Kidney (tissue), 14 donors: ENCODE results near the gene TSPAN31. TPM values are rescaled to one million over a fixed set of nuclear protein-coding genes. Genes with fewer than 3 reads are reported as not detected.

Experiments
- DNase-seq, 5 donors: peaks; one replicate each; pipeline ENCODE4 v3.0.0-alpha.2; 2013 to 2020
- FAIRE-seq: peaks from 2 replicates; lab custom pipeline; 2012; peaks lifted over from hg19 to GRCh38; lab: Jason Lieb, UNC
- H3K27ac ChIP-seq, 2 donors: one replicate each; pipeline ENCODE4 v1.7.0; 2013; ENCODE audit warnings: low read depth in 2 of 2, low read length in 2 of 2, inconsistent platforms in 1 of 2
- H3K27me3 ChIP-seq: one replicate; pipeline ENCODE4 v1.7.1; 2013; ENCODE audit warnings: low read length, inconsistent platforms; ENCODE audit not compliant: control insufficient read depth, insufficient read depth
- H3K36me3 ChIP-seq, 3 donors: one replicate each; pipeline versions ENCODE4 v1.7.0 to v1.7.1; 2013; ENCODE audit warnings: low read length in 3 of 3, control low read depth in 1 of 3, inconsistent platforms in 1 of 3; ENCODE audit not compliant: insufficient read depth in 3 of 3, control insufficient read depth in 2 of 3
- H3K4me1 ChIP-seq, 3 donors: one replicate each; pipeline versions ENCODE4 v1.7.0 to v1.7.1; 2013; ENCODE audit warnings: low read length in 3 of 3, inconsistent platforms in 1 of 3, low read depth in 1 of 3; ENCODE audit not compliant: control insufficient read depth in 2 of 3, insufficient read depth in 2 of 3
- H3K4me3 ChIP-seq, 3 donors: one replicate each; pipeline versions ENCODE4 v1.7.0 to v1.8.1; 2013; ENCODE audit warnings: low read length in 3 of 3, control low read depth in 1 of 3, inconsistent platforms in 1 of 3
- H3K9ac ChIP-seq, 3 donors: one replicate each; pipeline versions ENCODE4 v1.7.0 to v1.7.1; 2013; ENCODE audit warnings: low read length in 3 of 3, control low read depth in 1 of 3, inconsistent platforms in 1 of 3
- H3K9me3 ChIP-seq, 3 donors: one replicate each; pipeline versions ENCODE4 v1.7.0 to v1.7.1; 2013; ENCODE audit warnings: low read length in 3 of 3, control low read depth in 1 of 3, inconsistent platforms in 1 of 3; ENCODE audit not compliant: control insufficient read depth in 2 of 3, insufficient read depth in 1 of 3
- CTCF ChIP-seq: IDR thresholded peaks from 3 replicates; pipeline ENCODE4 v1.5.1; 2012; ENCODE audit warnings: mild to moderate bottlenecking, moderate library complexity, borderline replicate concordance; ENCODE audit not compliant: insufficient read depth; ENCODE audit errors: extremely low read depth
- intact Hi-C: fragments of 100-400 bp; cut with DNase I; formaldehyde crosslinking; loops from one replicate; pipeline ENCODE4 v1.11.1; 2022
- polyA plus RNA-seq: library from polyadenylated mRNA; stranded (reverse); fragments of 350-450 nt; fragmentation: Illumina TruSeq; extraction: RNeasy Lipid Tissue Mini Kit (QIAGEN cat#74804); gene quantifications from one replicate; pipeline ENCODE4 v1.2.3, GENCODE V29; 2014; ENCODE audit warnings: low read depth, low replicate concordance; ENCODE audit not compliant: insufficient read depth
- total RNA-seq: library from RNA; stranded (reverse); fragmentation: NEBNext Ultra II Directional; extraction: Animal tissue kit (Norgen Biotek cat#: 25700); gene quantifications from one replicate; pipeline ENCODE4 v1.2.1, GENCODE V29; 2021
- donor health status: control.
- donor health status: control.
- donor health status: control.
- donor health status: control.
- donor health status: control.
- donor health status: DM: yes; HTN: yes; CAD: no.
- donor health status: Normal renal cell carcinoma (clear cell type).

Gene TSPAN31
- total and polyA plus RNA-seq, 2 donors from 2014 or later = 53.3 to 60.1 TPM

- peaks cover 0 to 7% (median 4%) of the 10 kb centered on the region in 3 donors for H3K4me1 ChIP-seq
- H3K9me3 ChIP-seq = no peaks in the 10 kb centered on the region
- peaks cover 45% of the 10 kb centered on the region for H3K27me3 ChIP-seq
- no peak for TF ChIP-seq CTCF
- H3K27ac ChIP-seq = no peak overlapping the region
- no peak overlapping the region for H3K9ac ChIP-seq
- DNase-seq (peak in 2 of 5 donors; percentile 48 to 70), FAIRE-seq (no peak)
- H3K4me3 ChIP-seq = no peak overlapping the region
- intact Hi-C loops = no loop called here
- H3K36me3 ChIP-seq = no peaks in the 10 kb centered on the region
Observed at GRCh38 chr12:57735952-57736740, 8.7 kb upstream of the TSPAN31 start.

- no peak overlapping the region for H3K4me3 ChIP-seq
- no peak for DNase-seq
Observed at GRCh38 chr12:57736741-57737466, 7.9 kb upstream of the TSPAN31 start.

More at GRCh38 chr12:57736741-57737466, 7.9 kb upstream of the TSPAN31 start:
- H3K9me3 ChIP-seq = no peaks in the 10 kb centered on the region
- no peak for FAIRE-seq
- no peak for TF ChIP-seq CTCF
- intact Hi-C loops = no loop called here
- no peak overlapping the region for H3K9ac ChIP-seq
- H3K27ac ChIP-seq = no peak overlapping the region
- H3K36me3 ChIP-seq = no peaks in the 10 kb centered on the region
- H3K4me1 ChIP-seq = peaks cover 0 to 7% (median 4%) of the 10 kb centered on the region in 3 donors
- H3K27me3 ChIP-seq = peaks cover 45% of the 10 kb centered on the region
